Stimulated activated CD4-positive, alpha-beta T cell treated with anti-CD3 and anti-CD28 coated beads, Interleukin-4, amount 100 ng/mL, for 48 hours (primary cell): Measurements from ENCODE around the gene GIGYF2.

ENCODE experiments used
- DNase-seq, 2 donors: peaks; one replicate each; pipeline ENCODE4 v3.0.0-alpha.2; 2020; ENCODE audit warnings: low read depth in 2 of 2

GIGYF2 gene

GRCh38 chr2:232878855-232879617 lies 181.9 kb downstream of the GIGYF2 start:
- no peak for DNase-seq

GRCh38 chr2:232879618-232880494 lies 182.7 kb downstream of the GIGYF2 start:
- no peak for DNase-seq

GRCh38 chr2:232880764-232881351 lies 183.7 kb downstream of the GIGYF2 start:
- no peak for DNase-seq

- DNase-seq, result no peak
Observed at GRCh38 chr2:232882085-232882484, 185.0 kb downstream of the GIGYF2 start.

GRCh38 chr2:232882505-232883115 lies 185.5 kb downstream of the GIGYF2 start:
- no peak for DNase-seq

- DNase-seq, result no peak
Observed at GRCh38 chr2:232883116-232883721, 186.1 kb downstream of the GIGYF2 start.

- no peak for DNase-seq
Observed at GRCh38 chr2:232884001-232884421, 186.9 kb downstream of the GIGYF2 start.

- DNase-seq, result no peak
Observed at GRCh38 chr2:232884549-232885263, 187.6 kb downstream of the GIGYF2 start.

GRCh38 chr2:232885264-232885961 lies 188.3 kb downstream of the GIGYF2 start:
- DNase-seq, result no peak

- no peak for DNase-seq
Observed at GRCh38 chr2:232886176-232886575, 189.0 kb downstream of the GIGYF2 start.

- DNase-seq, result no peak
Observed at GRCh38 chr2:232886632-232887031, 189.5 kb downstream of the GIGYF2 start.

GRCh38 chr2:232887171-232887850 lies 190.2 kb downstream of the GIGYF2 start:
- no peak for DNase-seq

- DNase-seq, result no peak
Observed at GRCh38 chr2:232888099-232888836, 191.1 kb downstream of the GIGYF2 start.

- no peak for DNase-seq
Observed at GRCh38 chr2:232888839-232889529, 191.9 kb downstream of the GIGYF2 start.

GRCh38 chr2:232889876-232890401 lies 192.8 kb downstream of the GIGYF2 start:
- no peak for DNase-seq

GRCh38 chr2:232890536-232890895 lies 193.4 kb downstream of the GIGYF2 start:
- DNase-seq, result no peak

GRCh38 chr2:232890896-232891601 lies 193.9 kb downstream of the GIGYF2 start:
- no peak for DNase-seq
